ENCODE measurements around the gene RUNX3.

DNA sequence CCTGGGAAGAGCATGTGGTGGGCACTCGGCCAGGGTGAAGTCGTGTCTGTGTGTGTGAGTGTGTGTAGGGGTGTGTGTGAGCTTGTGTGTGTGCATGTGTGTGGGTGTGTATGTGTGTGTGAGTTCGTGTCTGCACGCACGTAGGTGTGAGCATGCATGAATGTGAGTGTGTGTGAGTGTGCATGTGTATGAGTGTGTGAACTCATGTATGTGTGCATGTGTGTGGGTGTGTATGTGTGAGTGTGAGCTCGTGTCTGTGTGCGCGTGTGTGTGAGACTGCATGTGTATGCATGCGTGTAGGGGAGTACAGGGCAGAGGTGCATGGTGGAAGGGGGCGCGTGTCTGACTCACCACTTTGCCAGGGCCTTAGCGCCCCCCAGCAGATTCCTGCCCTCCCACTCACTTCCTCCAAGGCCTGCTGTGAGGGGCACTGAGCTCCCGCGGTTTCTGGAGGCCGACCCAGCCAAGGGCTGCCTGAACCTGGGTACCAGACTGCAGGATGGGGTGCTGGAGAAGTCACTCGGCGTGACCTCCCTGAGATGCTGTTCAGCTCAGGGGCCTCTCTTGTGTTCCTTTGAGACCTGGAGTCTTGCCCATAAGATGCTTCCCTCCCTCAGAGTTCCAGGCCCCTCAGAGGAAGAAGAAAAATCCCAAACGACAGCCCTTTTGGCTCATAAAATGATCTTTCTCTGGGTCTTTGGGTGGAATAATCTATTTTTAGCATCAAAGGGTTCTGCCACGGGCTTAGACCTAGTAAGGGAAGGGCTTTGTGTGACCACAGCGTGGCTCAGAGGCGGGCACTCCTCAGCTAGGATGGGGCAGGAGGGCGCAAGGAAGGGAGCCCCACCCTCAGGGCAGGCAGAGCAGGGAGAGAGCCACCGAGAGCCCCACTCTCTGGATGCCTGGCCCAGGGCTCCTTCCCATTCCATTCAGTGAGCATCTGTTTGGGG is 41.1 kb upstream of the RUNX3 start:
- TF ChIP-seq EZH2phosphoT487 (IDR thresholded peaks at IDR 0.05; ENCODE audit: borderline replicate concordance, low read length): no peak
- TF ChIP-seq, protein P1, sequence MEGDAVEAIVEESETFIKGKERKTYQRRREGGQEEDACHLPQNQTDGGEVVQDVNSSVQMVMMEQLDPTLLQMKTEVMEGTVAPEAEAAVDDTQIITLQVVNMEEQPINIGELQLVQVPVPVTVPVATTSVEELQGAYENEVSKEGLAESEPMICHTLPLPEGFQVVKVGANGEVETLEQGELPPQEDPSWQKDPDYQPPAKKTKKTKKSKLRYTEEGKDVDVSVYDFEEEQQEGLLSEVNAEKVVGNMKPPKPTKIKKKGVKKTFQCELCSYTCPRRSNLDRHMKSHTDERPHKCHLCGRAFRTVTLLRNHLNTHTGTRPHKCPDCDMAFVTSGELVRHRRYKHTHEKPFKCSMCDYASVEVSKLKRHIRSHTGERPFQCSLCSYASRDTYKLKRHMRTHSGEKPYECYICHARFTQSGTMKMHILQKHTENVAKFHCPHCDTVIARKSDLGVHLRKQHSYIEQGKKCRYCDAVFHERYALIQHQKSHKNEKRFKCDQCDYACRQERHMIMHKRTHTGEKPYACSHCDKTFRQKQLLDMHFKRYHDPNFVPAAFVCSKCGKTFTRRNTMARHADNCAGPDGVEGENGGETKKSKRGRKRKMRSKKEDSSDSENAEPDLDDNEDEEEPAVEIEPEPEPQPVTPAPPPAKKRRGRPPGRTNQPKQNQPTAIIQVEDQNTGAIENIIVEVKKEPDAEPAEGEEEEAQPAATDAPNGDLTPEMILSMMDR (IDR thresholded peaks at IDR 0.05; ENCODE audit: low read depth, low read length, poor library complexity, severe bottlenecking): no peak
